Measurements from ENCODE around the gene MCF2L2.

MCF2L2 gene

DNA sequence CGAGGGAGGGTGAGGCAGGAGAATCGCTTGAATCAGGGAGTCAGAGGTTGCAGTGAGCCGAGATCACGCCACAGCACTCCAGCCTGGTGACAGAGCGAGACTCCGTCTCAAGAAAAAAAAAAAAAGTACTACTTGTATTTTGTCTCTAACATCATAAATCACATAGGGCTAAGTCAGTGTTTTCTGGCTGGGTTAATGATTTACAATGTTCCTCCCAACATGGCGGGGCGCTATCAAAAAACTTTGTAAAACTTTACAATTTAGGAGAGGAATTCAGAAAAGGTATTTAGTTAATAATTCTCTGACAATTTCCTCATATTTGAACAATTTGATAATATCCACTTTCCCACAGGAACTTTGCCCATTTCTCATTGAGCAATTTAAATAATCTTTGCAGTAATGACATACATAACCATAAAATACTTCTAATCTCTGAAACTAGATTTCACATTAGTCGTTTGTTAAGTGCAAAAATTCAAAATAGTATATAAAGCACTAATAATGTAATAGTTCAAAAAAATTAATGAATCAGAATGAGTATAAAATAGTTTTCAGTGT is 202.0 kb downstream of the MCF2L2 start:
- DNase-seq = no peak

DNA sequence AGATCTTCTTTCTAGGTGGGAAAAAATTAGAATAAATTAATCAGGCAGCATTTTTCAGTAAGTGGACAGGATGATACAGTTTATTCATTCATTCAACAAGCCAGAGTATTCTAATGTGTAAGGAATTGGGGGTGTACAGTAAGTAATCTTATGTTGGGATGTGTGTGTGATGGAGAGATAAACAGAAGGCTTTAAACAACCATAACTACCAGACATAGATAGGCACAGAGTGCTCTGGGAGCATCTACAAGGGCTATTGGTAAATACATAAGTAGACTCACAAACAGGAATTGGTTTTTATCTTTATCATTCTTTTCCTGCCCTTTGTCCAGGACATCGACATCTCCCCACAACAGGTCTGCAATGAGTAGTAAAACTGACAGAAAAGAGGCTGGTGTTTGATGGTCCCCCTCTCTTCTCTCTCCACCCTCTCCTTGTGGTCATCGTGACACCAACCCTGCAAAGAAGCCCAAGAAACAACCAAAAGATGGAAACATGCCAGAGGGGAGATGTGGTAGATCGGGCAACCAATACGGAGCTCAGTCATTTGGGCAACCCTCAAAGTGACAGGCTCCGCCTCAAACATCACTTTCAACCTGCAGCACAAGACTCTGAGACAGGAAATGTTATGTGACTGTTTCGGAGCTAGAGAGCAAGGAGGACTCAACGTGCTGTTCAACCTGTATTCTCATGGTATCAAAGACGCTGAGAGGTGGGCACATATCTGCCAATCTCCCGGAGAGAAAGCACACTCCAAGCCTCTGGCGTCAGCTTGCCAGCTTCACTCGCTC is 204.0 kb downstream of the MCF2L2 start:
- peak; percentile 9 for DNase-seq

DNA sequence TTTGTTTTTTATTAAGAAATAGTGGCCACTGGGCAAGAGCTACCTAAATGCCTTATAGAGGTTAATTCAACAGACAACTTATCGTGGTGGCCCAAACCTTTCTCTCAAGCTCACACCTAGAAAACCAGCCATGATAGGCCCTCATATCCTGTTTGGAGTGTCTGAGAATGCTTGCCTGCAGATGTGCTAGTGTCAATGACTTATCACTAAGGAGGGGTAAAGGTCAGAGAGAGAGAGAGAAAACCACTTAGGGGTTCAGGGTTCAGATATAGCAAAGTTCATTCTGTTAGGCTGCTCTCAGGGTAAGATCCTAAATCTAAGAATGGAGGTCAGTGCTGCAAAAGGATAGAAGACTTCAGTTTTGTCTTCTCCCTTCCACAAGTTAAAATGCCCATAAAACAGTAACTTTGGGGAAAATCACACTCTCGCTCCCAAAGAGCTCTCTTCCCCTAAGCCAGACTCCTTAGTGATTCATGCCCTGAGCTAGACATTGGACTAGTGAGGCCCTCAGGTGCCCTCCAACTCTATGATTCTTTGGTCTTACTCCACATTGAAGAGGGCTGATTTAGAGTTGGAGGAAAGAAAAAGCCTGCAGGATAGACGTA is 205.7 kb downstream of the MCF2L2 start:
- DNase-seq = no peak

DNA sequence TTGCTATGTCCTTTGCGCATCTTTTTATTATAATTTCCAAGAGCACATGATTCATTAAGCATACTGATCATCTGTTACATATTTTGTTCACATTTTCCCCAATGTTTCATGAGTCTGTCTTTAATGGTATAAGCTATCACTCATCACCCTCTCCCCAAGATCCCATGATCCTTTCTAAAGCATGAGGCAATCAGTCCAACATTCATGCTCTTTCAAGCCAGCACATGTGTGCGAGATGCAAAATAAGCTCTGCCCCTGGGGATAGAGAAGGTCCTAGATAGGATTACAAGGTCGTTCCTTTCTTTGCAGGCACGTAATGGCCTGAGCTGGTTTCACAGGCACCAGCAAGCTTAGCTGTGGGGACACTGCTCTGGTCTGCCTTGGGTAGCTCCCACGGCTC is 207.6 kb downstream of the MCF2L2 start:
- no peak for DNase-seq

DNA sequence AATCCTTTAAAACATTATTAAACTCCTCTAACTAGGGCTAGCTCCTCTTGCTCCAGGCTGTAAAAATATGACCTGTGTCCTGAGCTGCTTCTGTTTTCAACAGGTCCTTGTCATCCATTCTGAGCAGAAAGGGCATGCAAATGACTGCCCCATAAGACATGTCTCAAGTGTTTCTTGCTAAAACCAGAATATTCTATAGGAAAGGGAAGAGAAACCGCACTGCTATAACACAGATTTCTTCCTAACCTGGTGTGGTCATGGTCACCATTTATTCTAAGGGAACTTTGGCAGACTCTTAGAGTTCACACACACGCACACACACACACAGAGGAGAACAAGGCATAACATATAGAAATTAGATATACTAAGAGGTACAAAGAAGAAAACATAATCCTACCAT is 209.6 kb downstream of the MCF2L2 start:
- DNase-seq = no peak

DNA sequence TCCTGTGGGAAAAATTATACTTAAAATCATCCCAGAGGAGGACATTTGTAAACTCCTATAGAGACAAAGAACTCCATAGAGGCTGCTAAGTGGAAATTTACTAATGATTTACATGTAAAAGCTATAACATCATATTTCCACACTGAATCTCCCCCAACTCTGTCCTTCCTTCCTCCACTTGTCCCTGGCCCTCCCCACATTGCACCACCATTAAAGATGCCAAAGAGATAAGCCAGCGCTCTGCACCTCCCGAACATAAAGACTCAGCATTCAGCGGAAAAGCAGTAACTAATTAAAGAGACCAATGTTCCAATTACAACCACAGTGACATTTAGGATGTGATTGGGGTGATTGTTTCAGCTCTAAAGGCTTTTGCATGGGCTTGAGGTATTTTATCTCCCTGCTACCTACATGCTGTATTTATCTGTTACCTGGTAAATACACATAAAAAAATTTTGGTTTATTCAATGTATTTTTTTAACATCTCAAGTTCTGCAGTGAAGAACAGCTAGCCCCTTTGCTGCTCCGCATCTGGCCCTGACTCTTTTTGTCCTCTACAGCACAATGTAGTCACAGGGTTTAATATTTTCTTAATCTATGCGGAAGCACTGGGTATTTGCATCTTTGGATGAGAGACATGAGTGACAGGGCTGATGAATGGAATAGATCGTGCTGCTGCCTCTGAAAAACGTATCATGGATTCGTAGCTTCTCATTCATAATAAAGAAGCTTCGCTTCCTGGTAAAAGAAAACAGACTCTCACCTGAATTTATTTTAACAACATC is 210.7 kb downstream of the MCF2L2 start:
- DNase-seq = no peak

DNA sequence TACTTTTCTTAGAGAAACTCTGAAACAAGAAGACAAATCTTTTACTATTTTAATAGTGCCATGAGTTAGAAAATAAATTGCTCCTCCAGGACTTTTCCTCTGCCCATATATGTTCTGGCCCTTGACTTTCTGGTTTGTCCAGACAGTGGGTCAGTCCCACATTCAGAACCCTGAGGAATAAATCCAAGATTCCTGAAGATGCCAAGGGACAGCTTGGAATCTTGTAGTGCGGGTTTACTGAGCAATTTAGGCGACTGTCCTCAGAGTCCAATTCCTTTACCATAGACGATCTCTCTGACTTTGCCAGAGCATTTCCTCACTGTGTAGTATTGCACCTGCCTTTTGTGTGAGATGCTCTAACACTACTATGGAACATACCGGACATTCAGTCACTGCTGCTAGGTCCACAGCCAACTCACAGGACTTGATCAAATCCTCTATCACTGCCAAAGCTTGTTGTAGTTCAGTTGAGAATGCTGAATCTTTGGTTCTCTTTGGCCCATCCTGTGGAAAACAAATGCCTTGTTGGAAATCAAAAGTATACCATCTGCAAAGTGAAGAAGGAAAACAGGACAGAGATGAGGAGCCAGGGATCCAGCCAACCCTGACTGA is 212.7 kb downstream of the MCF2L2 start:
- no peak for DNase-seq

DNA sequence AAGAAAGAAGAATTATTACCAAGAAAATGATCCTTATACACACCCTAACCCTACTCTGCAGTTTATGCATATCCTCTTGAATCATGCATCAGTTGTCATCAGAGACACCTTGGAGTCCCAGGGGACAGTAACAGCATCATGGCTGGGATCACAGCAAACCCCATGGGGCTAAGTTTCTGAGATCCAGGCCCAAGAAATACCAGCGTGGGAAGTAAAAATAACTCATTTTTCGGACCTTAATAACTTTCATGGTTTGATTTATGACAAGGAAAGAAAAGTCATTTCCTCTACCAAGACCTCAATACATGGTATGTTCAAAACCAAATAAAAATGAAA is 214.2 kb downstream of the MCF2L2 start:
- no peak for DNase-seq

DNA sequence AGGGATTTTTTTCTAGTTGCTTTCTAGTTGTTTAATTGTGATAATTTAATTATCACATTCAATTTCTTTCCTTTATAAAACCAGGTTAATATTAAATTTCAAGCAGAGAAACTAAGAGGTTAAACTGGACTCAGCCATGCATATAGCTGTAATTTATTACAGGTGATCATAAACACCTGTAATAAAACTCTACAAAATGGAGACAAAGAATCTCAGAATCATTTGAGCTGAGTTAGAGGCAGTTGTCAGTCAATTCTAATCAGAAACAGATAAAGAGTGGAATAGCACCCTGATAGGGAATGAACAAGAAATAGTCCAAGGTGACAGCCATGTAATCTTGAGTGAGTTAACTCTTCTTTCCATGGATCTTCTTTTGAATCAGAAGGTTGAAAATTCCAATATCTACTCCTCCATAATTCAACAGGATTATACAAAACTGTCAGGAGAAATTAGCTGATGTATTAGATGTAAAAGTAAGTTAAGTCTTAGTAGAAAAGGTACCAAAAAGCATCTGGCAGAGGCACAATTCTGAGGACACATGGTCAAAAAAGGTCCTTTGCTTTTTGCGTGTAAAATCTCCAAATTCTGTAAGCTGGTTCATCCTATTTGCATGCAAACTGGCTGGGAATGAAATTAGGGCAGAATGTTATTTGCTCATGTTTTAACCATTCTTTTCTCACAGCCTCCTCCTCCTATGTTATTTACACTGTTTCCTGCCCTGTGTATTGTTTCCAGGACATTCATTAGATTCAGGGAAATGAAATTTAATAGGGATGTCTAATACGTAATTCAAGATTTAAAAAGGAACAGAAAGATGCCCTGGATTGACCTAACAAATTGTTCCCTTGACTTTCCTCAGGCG is 214.8 kb downstream of the MCF2L2 start:
- no peak for DNase-seq

DNA sequence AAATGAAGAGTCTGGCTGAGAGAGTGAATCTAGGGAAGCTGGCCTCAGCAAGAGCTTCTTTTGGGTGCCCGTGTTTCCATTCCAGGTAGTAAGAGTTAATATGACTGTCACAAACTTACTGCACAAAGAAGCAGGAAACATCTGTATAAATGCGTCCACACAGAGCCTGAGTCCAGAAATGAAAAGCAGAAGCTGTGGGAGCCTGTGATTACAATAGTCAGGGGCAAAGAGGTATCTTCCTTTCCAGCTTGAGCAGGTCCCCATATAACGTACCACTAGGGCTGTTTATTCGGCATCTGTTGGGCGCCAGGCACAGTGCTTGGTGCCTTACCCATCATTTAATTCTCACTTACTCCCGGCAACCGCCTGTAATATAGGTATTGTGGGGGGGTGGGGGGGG is 215.9 kb downstream of the MCF2L2 start:
- DNase-seq = no peak

DNA sequence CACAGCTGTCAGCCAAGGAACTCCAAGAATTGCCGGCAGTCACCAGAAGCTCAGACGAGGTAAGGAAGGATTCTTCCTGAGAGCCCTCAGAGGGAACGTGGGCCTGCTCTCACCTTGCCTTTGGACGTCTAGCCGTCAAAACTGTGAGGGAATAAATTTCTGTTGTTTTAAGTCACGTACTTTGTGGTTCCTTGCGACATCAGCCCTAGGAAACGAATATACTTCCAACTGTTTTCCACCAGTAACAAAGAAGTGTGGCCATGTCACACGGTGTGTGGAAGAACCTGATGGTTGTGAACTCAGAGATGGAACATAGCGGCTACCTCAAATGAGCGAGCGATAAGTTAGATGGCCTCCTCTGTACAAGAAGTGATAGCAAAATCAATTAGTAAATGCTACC is 216.3 kb downstream of the MCF2L2 start:
- DNase-seq = no peak

DNA sequence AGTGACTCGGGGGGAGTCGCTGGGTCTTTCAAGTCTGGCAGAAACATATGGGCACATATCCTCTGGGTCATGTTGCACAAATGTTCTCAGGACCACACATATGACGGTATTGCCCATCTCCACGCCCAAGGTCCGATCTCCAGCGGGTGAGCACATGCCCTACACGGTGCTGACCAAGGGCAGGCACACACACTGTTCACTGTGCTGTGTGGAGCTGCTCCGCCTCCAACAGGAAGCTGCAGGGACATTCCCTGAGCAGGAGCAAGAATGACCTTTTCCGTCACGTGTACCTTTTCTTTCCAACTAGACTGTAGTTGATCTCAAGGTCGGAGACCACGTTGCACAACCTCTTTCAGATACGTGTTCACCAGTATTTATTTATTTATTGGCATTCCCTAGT is 217.1 kb downstream of the MCF2L2 start:
- no peak for DNase-seq

DNA sequence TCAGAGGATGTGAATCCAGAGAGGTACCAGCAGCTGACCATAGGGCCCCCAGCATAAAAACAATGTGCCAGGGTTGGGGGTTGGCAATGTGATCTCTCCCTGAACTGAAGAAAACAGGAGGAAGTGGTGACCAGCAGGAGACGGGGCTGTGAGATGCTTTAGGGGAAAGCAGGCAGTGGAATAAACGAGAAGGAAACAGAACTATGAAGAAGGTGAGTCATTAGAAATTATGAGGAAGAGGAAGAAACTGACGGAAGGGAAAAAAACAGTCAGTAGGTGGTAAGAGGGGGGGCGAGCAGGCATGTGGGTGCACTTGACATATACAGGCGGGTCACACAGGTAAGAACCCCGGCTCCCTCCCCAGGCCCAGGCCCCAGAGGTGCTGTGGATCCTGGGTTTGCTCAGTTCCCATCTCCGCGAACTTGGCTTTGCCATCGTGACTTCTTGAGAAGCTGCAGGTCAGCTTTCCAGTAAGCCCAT is 217.5 kb downstream of the MCF2L2 start:
- no peak for DNase-seq

DNA sequence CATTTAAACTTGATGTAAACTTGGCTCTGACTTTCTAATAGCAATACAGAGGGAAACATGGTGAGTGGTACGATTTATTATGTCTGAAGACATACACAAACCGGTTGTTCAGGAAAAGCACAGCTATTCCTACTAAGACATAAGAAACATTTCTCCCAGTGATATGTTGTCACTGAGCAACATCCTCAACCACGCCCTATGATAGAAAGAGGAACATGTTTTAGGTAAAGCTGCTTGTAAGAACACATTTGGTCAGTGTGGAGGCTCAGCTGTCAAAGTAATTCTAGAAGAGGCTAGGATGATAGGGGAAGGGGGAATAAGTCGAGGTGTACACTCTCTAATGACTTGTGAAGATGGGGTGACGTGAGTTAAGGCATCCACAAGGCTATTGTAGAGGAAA is 218.1 kb downstream of the MCF2L2 start:
- DNase-seq = no peak

DNA sequence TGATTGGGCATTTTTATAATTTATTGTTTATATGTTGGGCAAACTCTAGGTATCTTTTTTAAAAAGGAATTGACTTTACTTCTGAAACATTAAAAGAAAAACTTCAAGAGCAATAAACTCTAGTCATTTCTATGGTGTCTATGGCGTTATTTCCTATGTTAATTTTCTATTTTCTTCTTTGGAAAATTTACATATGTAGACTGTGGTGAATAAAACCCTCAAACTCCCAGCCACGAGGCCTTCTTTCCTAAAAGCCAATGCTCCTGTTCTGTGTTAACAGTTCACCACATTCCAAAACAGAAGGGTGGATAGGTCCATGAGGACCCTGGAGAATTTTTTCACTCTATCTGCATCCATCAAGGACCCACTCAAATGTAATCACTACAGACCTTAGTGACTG is 219.6 kb downstream of the MCF2L2 start:
- DNase-seq = no peak

DNA sequence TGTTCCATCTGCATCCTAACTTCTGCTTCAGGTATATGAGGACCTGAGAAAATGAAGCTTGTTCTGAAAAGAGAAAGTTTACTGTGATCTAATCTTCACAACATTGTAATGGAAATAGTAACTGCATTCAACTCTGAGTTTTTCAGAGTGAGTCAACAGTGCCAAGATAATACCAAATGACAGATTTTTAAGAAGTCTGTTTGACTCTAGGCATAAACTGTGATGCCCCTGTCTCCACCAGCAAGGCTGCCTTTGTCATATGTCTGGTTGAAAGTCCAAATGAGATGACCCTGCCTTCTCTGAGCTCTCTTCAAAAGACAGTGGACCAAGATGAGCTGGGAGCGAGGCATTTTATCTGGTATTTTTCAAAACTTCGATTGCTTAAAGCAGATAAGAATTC is 220.2 kb downstream of the MCF2L2 start:
- no peak for DNase-seq

DNA sequence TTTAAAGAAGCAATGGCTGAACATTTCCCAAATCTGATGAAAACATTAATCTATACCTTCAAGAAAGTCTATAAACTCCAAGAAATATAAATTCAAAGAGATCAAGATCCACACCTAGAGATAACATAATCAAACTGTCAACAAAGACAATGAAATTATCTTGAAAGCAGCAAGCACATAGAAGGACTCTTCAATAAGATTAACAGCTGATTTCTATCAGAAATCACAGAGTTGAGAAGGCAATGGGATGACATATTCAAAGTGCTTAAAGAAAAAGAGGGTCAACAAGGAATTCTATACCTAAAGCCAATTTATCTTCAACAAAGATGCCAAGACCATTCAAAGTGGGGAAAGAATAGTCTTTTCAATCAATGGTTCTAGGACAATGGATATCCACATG is 224.7 kb downstream of the MCF2L2 start:
- no peak for DNase-seq

DNA sequence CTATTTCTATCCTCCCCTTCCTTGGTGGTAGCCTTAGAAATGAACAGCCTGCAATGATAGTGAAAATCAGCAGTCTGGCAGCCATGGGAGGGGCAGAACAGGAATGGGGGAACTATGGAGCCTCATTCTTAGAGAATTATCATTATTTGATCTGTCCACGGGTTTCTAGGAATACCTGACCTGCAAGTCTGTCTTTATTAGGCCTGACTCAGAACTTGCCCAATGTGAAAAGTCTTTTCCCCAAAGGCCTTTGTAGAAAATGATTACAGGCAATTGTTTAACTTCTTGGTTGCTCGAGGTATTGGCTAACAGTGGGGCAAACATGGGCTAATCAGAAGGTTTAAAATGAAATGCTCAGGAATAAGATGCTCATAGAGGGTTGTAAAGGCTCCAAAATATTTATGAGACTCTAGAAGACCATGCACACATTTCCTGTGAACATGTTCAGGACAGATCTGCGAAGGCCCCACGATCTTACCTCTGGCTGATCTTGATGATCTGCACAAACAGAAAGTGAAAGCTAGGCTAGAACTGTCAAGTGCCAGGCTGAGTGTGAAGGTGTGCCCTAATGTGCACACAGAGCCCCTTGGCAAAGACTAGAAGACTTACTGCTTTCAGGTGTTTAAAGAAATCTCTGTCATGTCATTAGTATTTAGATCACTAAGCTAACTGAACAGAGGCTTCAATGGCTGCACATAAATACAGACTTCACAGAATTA is 226.3 kb downstream of the MCF2L2 start:
- DNase-seq = no peak

DNA sequence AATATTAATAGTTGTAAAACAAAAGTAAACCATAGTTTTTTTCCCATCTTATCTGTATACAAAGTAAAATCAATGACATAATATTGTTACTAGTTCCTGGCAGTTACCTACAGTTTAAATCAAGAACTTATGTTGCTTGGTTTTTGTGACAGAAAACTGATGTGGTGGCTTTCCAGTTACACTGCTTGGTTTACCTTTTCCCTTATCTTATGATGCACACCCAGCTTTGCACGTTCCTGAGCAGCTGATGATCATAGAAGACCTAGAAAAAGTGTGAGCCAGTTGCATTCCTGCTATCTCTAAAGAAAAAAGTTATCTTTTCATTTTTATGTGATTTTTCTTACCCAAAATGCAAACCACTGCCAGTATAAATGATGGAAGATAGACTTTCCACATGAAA is 229.5 kb downstream of the MCF2L2 start:
- no peak for DNase-seq

DNA sequence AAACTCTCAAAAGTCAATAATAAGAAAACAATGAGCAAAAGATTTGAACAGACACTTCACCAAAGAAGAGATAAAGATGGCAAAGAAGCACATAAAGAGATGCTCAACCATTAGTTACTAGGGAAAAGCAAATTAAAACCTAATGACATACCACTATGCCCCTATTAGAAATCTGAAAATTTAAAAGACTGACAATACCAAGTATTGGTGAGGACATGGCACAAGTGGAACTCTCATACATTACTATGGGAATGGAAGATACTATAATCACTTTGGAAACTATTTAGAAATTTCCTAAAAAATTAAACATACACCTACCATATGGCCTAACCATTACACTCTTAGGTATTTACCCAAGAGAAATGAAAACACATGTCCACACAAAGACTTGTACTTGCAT is 230.7 kb downstream of the MCF2L2 start:
- no peak for DNase-seq

DNA sequence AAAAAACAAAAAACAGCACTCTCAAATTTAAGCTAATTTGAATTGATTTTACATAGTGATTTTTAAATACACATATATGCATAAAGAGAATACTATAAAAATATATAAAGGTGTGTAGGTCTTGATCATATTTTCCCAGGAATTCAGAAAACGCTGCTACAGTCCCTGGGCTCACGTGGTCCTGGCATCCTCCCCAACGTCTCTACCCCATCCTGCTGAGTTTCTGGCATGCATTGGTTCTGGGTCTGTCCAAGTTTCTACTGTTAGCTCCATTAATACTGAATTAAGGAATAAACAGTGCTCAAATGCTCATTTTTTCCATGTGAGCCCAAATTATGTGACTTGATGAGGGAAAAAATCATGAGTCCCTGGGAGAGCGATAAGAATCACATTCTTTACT is 233.2 kb downstream of the MCF2L2 start:
- no peak for DNase-seq
